ENCODE measurements around the gene CTU1.

GRCh38 chr19:51076631-51077213 lies 31.5 kb downstream of the CTU1 start:
- TF ChIP-seq EZH2 (IDR thresholded peaks at IDR 0.05; ENCODE audit: insufficient read depth, poor library complexity, severe bottlenecking) (no peak), EZH2phosphoT487 (IDR thresholded peaks at IDR 0.05; ENCODE audit: insufficient read depth, low read depth) (no peak)

All from GM23248 (cell line).